HEK293 (cell line): ENCODE measurements around the gene CIRBP.

Source experiments
- CTCF ChIA-PET: fragments of 350-600 bp; formaldehyde crosslinking; extraction: SDS; loops from one replicate; lab custom pipeline; 2021; ENCODE audit warnings: antibody characterized with exemption; lab: Yijun Ruan, JAX
- POLR2A ChIA-PET: fragments of 300-600 bp; formaldehyde crosslinking; extraction: SDS; loops from one replicate; lab custom pipeline; 2020; ENCODE audit warnings: antibody characterized with exemption, inconsistent platforms; lab: Yijun Ruan, JAX
- H3K27ac ChIP-seq: fragments of 200-500 bp; sonication (Bioruptor generic); 2 replicates; pipeline ENCODE4 v1.5.1; 2014; ENCODE audit warnings: low read depth, low read length, control low read depth, inconsistent platforms; ENCODE audit errors: extremely low read depth
- H3K36me3 ChIP-seq, 2 experiments: fragments of 200-500 bp in 1 of 2; sonication (Bioruptor generic) in 1 of 2; 1 replicate in 1 of 2; 2 replicates in 1 of 2; pipeline ENCODE4 v1.5.1; 2014 to 2017; ENCODE audit warnings: inconsistent platforms in 2 of 2, low read length in 2 of 2; ENCODE audit not compliant: control insufficient read depth in 2 of 2, insufficient read depth in 1 of 2
- H3K4me1 ChIP-seq: fragments of 200-500 bp; sonication (Bioruptor generic); 2 replicates; pipeline ENCODE4 v1.5.1; 2014; ENCODE audit warnings: mild to moderate bottlenecking, low read length, inconsistent platforms; ENCODE audit not compliant: control insufficient read depth, insufficient read depth
- H3K4me3 ChIP-seq: 2 replicates; pipeline ENCODE4 v1.5.1; 2011; ENCODE audit warnings: low read depth, mild to moderate bottlenecking, control low read depth, low read length, moderate library complexity
- H3K9me3 ChIP-seq: fragments of 200-500 bp; sonication (Bioruptor generic); 2 replicates; pipeline ENCODE4 v1.5.1; 2014; ENCODE audit warnings: low read depth, low read length, inconsistent platforms; ENCODE audit not compliant: control insufficient read depth, insufficient read depth
- EGR2 ChIP-seq: fragments of 450-650 bp; formaldehyde crosslinking; IDR thresholded peaks from 2 replicates; pipeline ENCODE4 v1.5.1; 2016; ENCODE audit warnings: low read depth, missing biosample characterization, missing genetic modification characterization
- IKZF3 ChIP-seq: fragments of 450-650 bp; IDR thresholded peaks from 2 replicates; pipeline ENCODE4 v1.5.0; 2018; ENCODE audit warnings: missing biosample characterization, mild to moderate bottlenecking, missing genetic modification characterization, moderate library complexity
- KLF10 ChIP-seq: fragments of 450-650 bp; IDR thresholded peaks from 2 replicates; pipeline ENCODE4 v1.5.1; 2018; ENCODE audit warnings: missing biosample characterization, mild to moderate bottlenecking, missing genetic modification characterization
- KLF7 ChIP-seq: fragments of 450-650 bp; formaldehyde crosslinking; IDR thresholded peaks from 2 replicates; pipeline ENCODE4 v1.5.1; 2016; ENCODE audit warnings: missing biosample characterization, missing genetic modification characterization, borderline replicate concordance
- KLF9 ChIP-seq: fragments of 450-650 bp; formaldehyde crosslinking; IDR thresholded peaks from 2 replicates; pipeline ENCODE4 v1.5.1; 2016; ENCODE audit warnings: missing biosample characterization, missing genetic modification characterization, low read depth
- ZBTB20 ChIP-seq: fragments of 450-650 bp; formaldehyde crosslinking; IDR thresholded peaks from 2 replicates; pipeline ENCODE4 v1.5.1; 2016; ENCODE audit warnings: missing biosample characterization, missing genetic modification characterization
- ZFP69B ChIP-seq: fragments of 450-650 bp; formaldehyde crosslinking; IDR thresholded peaks from 2 replicates; pipeline ENCODE4 v1.5.1; 2016; ENCODE audit warnings: missing biosample characterization, missing genetic modification characterization
- ZNF132 ChIP-seq: fragments of 450-650 bp; formaldehyde crosslinking; IDR thresholded peaks from 2 replicates; pipeline ENCODE4 v1.5.1; 2017; ENCODE audit warnings: missing biosample characterization, missing genetic modification characterization, borderline replicate concordance
- ZNF23 ChIP-seq: fragments of 450-650 bp; formaldehyde crosslinking; IDR thresholded peaks from 2 replicates; pipeline ENCODE4 v1.5.1; 2016; ENCODE audit warnings: missing biosample characterization, missing genetic modification characterization, borderline replicate concordance
- ZNF354C ChIP-seq: fragments of 450-650 bp; formaldehyde crosslinking; IDR thresholded peaks from 2 replicates; pipeline ENCODE4 v1.5.1; 2016; ENCODE audit warnings: missing biosample characterization, missing genetic modification characterization, low read depth, borderline replicate concordance
- ZNF501 ChIP-seq: fragments of 450-650 bp; formaldehyde crosslinking; IDR thresholded peaks from 2 replicates; pipeline ENCODE4 v1.5.1; 2016; ENCODE audit warnings: missing biosample characterization, missing genetic modification characterization
- ZNF529 ChIP-seq: fragments of 450-650 bp; formaldehyde crosslinking; IDR thresholded peaks from 2 replicates; pipeline ENCODE4 v1.5.1; 2017; ENCODE audit warnings: missing genetic modification characterization, missing biosample characterization; ENCODE audit not compliant: insufficient replicate concordance
- ZNF561 ChIP-seq: fragments of 450-650 bp; IDR thresholded peaks from 2 replicates; pipeline ENCODE4 v1.5.1; 2018; ENCODE audit warnings: missing biosample characterization, missing genetic modification characterization, borderline replicate concordance
- ZNF664 ChIP-seq: fragments of 450-650 bp; formaldehyde crosslinking; IDR thresholded peaks from 2 replicates; pipeline ENCODE4 v1.5.1; 2016; ENCODE audit warnings: missing biosample characterization, missing genetic modification characterization
- ZNF707 ChIP-seq: fragments of 450-650 bp; formaldehyde crosslinking; IDR thresholded peaks from 2 replicates; pipeline ENCODE4 v1.5.1; 2016; ENCODE audit warnings: missing biosample characterization, missing genetic modification characterization
- ZNF747 ChIP-seq: fragments of 450-650 bp; formaldehyde crosslinking; IDR thresholded peaks from 2 replicates; pipeline ENCODE4 v1.5.1; 2016; ENCODE audit warnings: missing biosample characterization, missing genetic modification characterization
- ZNF768 ChIP-seq: fragments of 450-650 bp; formaldehyde crosslinking; IDR thresholded peaks from 2 replicates; pipeline ENCODE4 v1.5.1; 2018; ENCODE audit warnings: missing biosample characterization, mild to moderate bottlenecking, missing genetic modification characterization
- ZNF777 ChIP-seq: fragments of 450-650 bp; formaldehyde crosslinking; IDR thresholded peaks from 2 replicates; pipeline ENCODE4 v1.5.1; 2017; ENCODE audit warnings: missing biosample characterization, missing genetic modification characterization, borderline replicate concordance
- ZNF830 ChIP-seq: fragments of 450-650 bp; IDR thresholded peaks from 2 replicates; pipeline ENCODE4 v1.5.0; 2018; ENCODE audit warnings: missing biosample characterization, missing genetic modification characterization, low read depth, mild to moderate bottlenecking, moderate library complexity
- TF ChIP-seq, protein P1 (sequence below): fragments of 450-650 bp; formaldehyde crosslinking; IDR thresholded peaks from 2 replicates; pipeline ENCODE4 v1.5.1; 2016; ENCODE audit warnings: missing biosample characterization, missing genetic modification characterization
- TF ChIP-seq, protein P2 (sequence below): fragments of 450-650 bp; formaldehyde crosslinking; IDR thresholded peaks from 2 replicates; pipeline ENCODE4 v1.5.1; 2017; ENCODE audit warnings: missing biosample characterization, missing genetic modification characterization
- TF ChIP-seq, protein P3 (sequence below): fragments of 450-650 bp; formaldehyde crosslinking; IDR thresholded peaks from 2 replicates; pipeline ENCODE4 v1.5.1; 2016; ENCODE audit warnings: missing biosample characterization, missing genetic modification characterization
- TF ChIP-seq, protein P4 (sequence below): fragments of 450-650 bp; IDR thresholded peaks from 2 replicates; pipeline ENCODE4 v1.5.1; 2018; ENCODE audit warnings: missing biosample characterization, missing genetic modification characterization
- TF ChIP-seq, protein P5 (sequence below): fragments of 450-650 bp; formaldehyde crosslinking; IDR thresholded peaks from 2 replicates; pipeline ENCODE4 v1.5.1; 2016; ENCODE audit warnings: missing biosample characterization, missing genetic modification characterization
- TF ChIP-seq, protein P6 (sequence below): IDR thresholded peaks from 2 replicates; pipeline ENCODE4 v1.6.1; 2011; ENCODE audit warnings: mild to moderate bottlenecking, low read depth, low read length, borderline replicate concordance

The CIRBP gene

DNA sequence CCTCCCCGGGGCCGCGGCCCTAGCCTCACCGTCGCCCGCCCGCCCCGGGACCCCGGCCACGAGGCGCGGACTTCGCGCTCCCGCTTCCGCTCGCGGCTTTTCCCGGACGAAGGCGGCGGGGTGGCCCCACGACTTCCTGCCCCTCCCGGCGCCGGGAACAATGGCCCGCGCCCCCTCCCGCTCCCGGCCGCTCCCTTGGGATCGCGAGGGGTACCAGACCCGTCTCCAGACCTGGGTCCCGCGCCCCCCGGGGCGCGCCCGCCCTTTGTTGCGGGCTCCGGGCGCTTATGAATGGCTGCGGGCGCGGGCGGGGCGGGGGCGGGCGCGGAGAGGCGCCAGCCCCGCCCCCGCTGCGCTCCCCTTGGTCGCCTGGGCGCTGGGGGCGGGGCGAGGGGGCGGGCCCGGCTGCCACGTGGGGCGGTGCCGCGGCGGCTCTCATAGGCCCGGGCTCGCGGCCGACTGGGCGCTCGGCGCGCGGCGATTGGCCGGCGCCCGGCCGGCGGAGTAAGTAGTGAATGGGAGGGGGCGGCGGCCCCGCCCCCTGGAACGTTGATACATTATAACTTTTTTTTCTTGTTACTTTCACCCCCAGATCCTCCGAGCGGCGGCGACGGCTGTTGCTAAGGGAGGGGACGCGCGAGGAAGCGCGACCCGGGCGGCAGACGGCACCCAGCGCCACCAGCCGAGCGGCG, 19.7 kb upstream of the CIRBP start:
- ChIA-PET POLR2A (interaction anchor here (0.9 to 1.0 kb wide), 4 partner anchors 16 to 20 kb away, joined by 3 to 17 read pairs (median 6); partner anchors contain the start of gene CIRBP), CTCF (interaction anchor here (0.7 to 1.0 kb wide), 2 partner anchors 17 to 147 kb away, joined by 3 to 4 read pairs; no protein-coding TSS in a partner anchor)
- Histone ChIP-seq H3K36me3 (peaks cover 0 to 25% of the 10 kb centered on the region in 2 experiments; a peak in 1 of 3 replicates), H3K4me3 (peak overlapping the region; percentile 92), H3K9me3 (no peaks in the 10 kb centered on the region), H3K4me1 (peaks cover 8% of the 10 kb centered on the region), H3K27ac (peak overlapping the region; percentile 100)
- TF ChIP-seq KLF7 (tag by site-specific recombination) = peak; percentile 77; the same call in 1 of the 2 replicates
- TF ChIP-seq ZNF768 = no peak
- peak; percentile 82 for TF ChIP-seq ZFP69B
- no peak for TF ChIP-seq ZNF707 (tag by site-specific recombination)
- TF ChIP-seq ZNF529 (tag by site-specific recombination) = no peak
- TF ChIP-seq ZNF747 (tag by site-specific recombination) = no peak
- peak; percentile 84 for TF ChIP-seq KLF9 (tag by site-specific recombination)
- TF ChIP-seq, protein P1, sequence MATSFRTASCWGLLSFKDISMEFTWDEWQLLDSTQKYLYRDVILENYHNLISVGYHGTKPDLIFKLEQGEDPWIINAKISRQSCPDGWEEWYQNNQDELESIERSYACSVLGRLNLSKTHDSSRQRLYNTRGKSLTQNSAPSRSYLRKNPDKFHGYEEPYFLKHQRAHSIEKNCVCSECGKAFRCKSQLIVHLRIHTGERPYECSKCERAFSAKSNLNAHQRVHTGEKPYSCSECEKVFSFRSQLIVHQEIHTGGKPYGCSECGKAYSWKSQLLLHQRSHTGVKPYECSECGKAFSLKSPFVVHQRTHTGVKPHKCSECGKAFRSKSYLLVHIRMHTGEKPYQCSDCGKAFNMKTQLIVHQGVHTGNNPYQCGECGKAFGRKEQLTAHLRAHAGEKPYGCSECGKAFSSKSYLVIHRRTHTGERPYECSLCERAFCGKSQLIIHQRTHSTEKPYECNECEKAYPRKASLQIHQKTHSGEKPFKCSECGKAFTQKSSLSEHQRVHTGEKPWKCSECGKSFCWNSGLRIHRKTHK (tag by site-specific recombination) = no peak
- TF ChIP-seq, protein P2, sequence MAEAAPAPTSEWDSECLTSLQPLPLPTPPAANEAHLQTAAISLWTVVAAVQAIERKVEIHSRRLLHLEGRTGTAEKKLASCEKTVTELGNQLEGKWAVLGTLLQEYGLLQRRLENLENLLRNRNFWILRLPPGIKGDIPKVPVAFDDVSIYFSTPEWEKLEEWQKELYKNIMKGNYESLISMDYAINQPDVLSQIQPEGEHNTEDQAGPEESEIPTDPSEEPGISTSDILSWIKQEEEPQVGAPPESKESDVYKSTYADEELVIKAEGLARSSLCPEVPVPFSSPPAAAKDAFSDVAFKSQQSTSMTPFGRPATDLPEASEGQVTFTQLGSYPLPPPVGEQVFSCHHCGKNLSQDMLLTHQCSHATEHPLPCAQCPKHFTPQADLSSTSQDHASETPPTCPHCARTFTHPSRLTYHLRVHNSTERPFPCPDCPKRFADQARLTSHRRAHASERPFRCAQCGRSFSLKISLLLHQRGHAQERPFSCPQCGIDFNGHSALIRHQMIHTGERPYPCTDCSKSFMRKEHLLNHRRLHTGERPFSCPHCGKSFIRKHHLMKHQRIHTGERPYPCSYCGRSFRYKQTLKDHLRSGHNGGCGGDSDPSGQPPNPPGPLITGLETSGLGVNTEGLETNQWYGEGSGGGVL (tag by site-specific recombination) = peak; percentile 80
- TF ChIP-seq, protein P3, sequence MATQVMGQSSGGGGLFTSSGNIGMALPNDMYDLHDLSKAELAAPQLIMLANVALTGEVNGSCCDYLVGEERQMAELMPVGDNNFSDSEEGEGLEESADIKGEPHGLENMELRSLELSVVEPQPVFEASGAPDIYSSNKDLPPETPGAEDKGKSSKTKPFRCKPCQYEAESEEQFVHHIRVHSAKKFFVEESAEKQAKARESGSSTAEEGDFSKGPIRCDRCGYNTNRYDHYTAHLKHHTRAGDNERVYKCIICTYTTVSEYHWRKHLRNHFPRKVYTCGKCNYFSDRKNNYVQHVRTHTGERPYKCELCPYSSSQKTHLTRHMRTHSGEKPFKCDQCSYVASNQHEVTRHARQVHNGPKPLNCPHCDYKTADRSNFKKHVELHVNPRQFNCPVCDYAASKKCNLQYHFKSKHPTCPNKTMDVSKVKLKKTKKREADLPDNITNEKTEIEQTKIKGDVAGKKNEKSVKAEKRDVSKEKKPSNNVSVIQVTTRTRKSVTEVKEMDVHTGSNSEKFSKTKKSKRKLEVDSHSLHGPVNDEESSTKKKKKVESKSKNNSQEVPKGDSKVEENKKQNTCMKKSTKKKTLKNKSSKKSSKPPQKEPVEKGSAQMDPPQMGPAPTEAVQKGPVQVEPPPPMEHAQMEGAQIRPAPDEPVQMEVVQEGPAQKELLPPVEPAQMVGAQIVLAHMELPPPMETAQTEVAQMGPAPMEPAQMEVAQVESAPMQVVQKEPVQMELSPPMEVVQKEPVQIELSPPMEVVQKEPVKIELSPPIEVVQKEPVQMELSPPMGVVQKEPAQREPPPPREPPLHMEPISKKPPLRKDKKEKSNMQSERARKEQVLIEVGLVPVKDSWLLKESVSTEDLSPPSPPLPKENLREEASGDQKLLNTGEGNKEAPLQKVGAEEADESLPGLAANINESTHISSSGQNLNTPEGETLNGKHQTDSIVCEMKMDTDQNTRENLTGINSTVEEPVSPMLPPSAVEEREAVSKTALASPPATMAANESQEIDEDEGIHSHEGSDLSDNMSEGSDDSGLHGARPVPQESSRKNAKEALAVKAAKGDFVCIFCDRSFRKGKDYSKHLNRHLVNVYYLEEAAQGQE (tag by site-specific recombination) = 0 out of 2 replicates have a peak, but pooled peaks have one; percentile 22
- no peak for TF ChIP-seq ZNF354C
- peak; percentile 94 for TF ChIP-seq KLF10 (tag by site-specific recombination)
- TF ChIP-seq, protein P4, sequence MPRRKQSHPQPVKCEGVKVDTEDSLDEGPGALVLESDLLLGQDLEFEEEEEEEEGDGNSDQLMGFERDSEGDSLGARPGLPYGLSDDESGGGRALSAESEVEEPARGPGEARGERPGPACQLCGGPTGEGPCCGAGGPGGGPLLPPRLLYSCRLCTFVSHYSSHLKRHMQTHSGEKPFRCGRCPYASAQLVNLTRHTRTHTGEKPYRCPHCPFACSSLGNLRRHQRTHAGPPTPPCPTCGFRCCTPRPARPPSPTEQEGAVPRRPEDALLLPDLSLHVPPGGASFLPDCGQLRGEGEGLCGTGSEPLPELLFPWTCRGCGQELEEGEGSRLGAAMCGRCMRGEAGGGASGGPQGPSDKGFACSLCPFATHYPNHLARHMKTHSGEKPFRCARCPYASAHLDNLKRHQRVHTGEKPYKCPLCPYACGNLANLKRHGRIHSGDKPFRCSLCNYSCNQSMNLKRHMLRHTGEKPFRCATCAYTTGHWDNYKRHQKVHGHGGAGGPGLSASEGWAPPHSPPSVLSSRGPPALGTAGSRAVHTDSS = no peak
- no peak for TF ChIP-seq ZNF23 (tag by site-specific recombination)
- TF ChIP-seq ZNF830 (tag by site-specific recombination) = no peak
- TF ChIP-seq, protein P5, sequence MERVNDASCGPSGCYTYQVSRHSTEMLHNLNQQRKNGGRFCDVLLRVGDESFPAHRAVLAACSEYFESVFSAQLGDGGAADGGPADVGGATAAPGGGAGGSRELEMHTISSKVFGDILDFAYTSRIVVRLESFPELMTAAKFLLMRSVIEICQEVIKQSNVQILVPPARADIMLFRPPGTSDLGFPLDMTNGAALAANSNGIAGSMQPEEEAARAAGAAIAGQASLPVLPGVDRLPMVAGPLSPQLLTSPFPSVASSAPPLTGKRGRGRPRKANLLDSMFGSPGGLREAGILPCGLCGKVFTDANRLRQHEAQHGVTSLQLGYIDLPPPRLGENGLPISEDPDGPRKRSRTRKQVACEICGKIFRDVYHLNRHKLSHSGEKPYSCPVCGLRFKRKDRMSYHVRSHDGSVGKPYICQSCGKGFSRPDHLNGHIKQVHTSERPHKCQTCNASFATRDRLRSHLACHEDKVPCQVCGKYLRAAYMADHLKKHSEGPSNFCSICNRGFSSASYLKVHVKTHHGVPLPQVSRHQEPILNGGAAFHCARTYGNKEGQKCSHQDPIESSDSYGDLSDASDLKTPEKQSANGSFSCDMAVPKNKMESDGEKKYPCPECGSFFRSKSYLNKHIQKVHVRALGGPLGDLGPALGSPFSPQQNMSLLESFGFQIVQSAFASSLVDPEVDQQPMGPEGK (tag by site-specific recombination) = 0 out of 2 replicates have a peak, but pooled peaks have one; percentile 84
- TF ChIP-seq, protein P6, sequence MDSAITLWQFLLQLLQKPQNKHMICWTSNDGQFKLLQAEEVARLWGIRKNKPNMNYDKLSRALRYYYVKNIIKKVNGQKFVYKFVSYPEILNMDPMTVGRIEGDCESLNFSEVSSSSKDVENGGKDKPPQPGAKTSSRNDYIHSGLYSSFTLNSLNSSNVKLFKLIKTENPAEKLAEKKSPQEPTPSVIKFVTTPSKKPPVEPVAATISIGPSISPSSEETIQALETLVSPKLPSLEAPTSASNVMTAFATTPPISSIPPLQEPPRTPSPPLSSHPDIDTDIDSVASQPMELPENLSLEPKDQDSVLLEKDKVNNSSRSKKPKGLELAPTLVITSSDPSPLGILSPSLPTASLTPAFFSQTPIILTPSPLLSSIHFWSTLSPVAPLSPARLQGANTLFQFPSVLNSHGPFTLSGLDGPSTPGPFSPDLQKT = no peak
- no peak for TF ChIP-seq ZNF501 (tag by site-specific recombination)
- no peak for TF ChIP-seq ZNF132 (tag by site-specific recombination)
- no peak for TF ChIP-seq ZNF664 (tag by site-specific recombination)
- TF ChIP-seq ZNF561 = no peak; the same call in none of the 2 replicates
- TF ChIP-seq ZNF777 (tag by site-specific recombination) = no peak
- TF ChIP-seq EGR2 (tag by site-specific recombination) = peak; percentile 51; the same call in 1 of the 2 replicates
- peak; percentile 95 for TF ChIP-seq IKZF3
- no peak for TF ChIP-seq ZBTB20 (tag by site-specific recombination)
